ENCODE results near the gene TMEM179. TPM values are rescaled to one million over a fixed set of nuclear protein-coding genes. Genes with fewer than 3 reads are reported as not detected.

The TMEM179 gene
- total and polyA plus RNA-seq, 2 donors (not counting 1 experiment from before 2014, with no cell fraction given) = not detected

- Mint-ChIP-seq H3K9me3 (ENCODE audit: insufficient read depth) (no peaks in the 10 kb centered on the region), H3K4me3 (no peak overlapping the region), H3K27me3 (peaks cover 12% of the 10 kb centered on the region), H3K4me1 (no peaks in the 10 kb centered on the region), H3K27ac (no peak overlapping the region)
- POLR2A ChIA-PET = no interaction called here
- Histone ChIP-seq H3K79me2 (ENCODE audit: control insufficient read depth, insufficient read depth, low read length) (no peaks in the 10 kb centered on the region), H2AFZ (ENCODE audit: insufficient read depth, low read depth, low read length, poor library complexity, severe bottlenecking) (no peak overlapping the region), H3K36me3 (replicated peaks in 1 of 2; ENCODE audit: control extremely low read depth in 1 of 2, control insufficient read depth in 1 of 2, extremely low read depth in 1 of 2, insufficient read depth in 2 of 2, low read length in 1 of 2) (no peaks in the 10 kb centered on the region), H3K9ac (ENCODE audit: low read length) (no peak overlapping the region), H3K4me1 (ENCODE audit: control insufficient read depth in 2 of 2, insufficient read depth in 2 of 2, low read length in 2 of 2) (no peaks in the 10 kb centered on the region), H3K27me3 (replicated peaks in 1 of 4; ENCODE audit: control extremely low read depth in 1 of 4, control insufficient read depth in 3 of 4, insufficient read depth in 4 of 4, low read length in 3 of 4) (peaks cover 0 to 2% (median 0%) of the 10 kb centered on the region in 4 experiments), H3K27ac (ENCODE audit: low read length in 2 of 2) (no peak overlapping the region), H3K4me2 (replicated peaks; ENCODE audit: low read depth, low read length, poor library complexity, severe bottlenecking) (no peak overlapping the region), H3K4me3 (ENCODE audit: control extremely low read depth in 1 of 5, extremely low read depth in 1 of 5, insufficient read depth in 1 of 5, low read depth in 2 of 5, low read length in 4 of 5) (no peak overlapping the region), H3K9me3 (ENCODE audit: control extremely low read depth in 1 of 3, control insufficient read depth in 2 of 3, insufficient read depth in 1 of 3, low read length in 2 of 3) (no peaks in the 10 kb centered on the region), H4K20me1 (ENCODE audit: control insufficient read depth, insufficient read depth, low read length, poor library complexity, severe bottlenecking) (no peaks in the 10 kb centered on the region)
- ATAC-seq (ENCODE audit: low read depth) (no peak), DNase-seq (no peak)
- intact Hi-C loops (cut with micrococcal nuclease) = no loop called here
- TF ChIP-seq CTCF (IDR thresholded peaks at IDR 0.05) = no peak
- no peak for TF ChIP-seq EZH2 (IDR thresholded peaks at IDR 0.05; ENCODE audit: borderline replicate concordance, insufficient read depth, low read depth, low read length, poor library complexity, severe bottlenecking)
- CTCF ChIA-PET = no interaction called here
- WGBS (ENCODE audit: insufficient coverage) = 84% methylated on average over 10 of the region's 10 CpGs
Observed at GRCh38 chr14:104584557-104584956, 20.0 kb downstream of the TMEM179 start.

GRCh38 chr14:104583424-104584306 lies 20.9 kb downstream of the TMEM179 start:
- peaks cover 12% of the 10 kb centered on the region for H3K27me3 Mint-ChIP-seq
- H3K9me3 ChIP-seq (ENCODE audit: control extremely low read depth in 1 of 3, control insufficient read depth in 2 of 3, insufficient read depth in 1 of 3, low read length in 2 of 3) = no peaks in the 10 kb centered on the region
- H3K36me3 ChIP-seq (replicated peaks in 1 of 2; ENCODE audit: control extremely low read depth in 1 of 2, control insufficient read depth in 1 of 2, extremely low read depth in 1 of 2, insufficient read depth in 2 of 2, low read length in 1 of 2) = no peaks in the 10 kb centered on the region
- no peaks in the 10 kb centered on the region for H4K20me1 ChIP-seq (ENCODE audit: control insufficient read depth, insufficient read depth, low read length, poor library complexity, severe bottlenecking)
- no peak overlapping the region for H3K4me2 ChIP-seq (replicated peaks; ENCODE audit: low read depth, low read length, poor library complexity, severe bottlenecking)
- H3K9me3 Mint-ChIP-seq (ENCODE audit: insufficient read depth) = no peaks in the 10 kb centered on the region
- no peak overlapping the region for H2AFZ ChIP-seq (ENCODE audit: insufficient read depth, low read depth, low read length, poor library complexity, severe bottlenecking)
- no peak overlapping the region for H3K27ac ChIP-seq (ENCODE audit: low read length in 2 of 2)
- H3K79me2 ChIP-seq (ENCODE audit: control insufficient read depth, insufficient read depth, low read length) = no peaks in the 10 kb centered on the region
- H3K4me3 Mint-ChIP-seq = no peak overlapping the region
- WGBS (ENCODE audit: insufficient coverage) = 80% methylated on average over 27 of the region's 27 CpGs
- no peaks in the 10 kb centered on the region for H3K4me1 Mint-ChIP-seq
- no peaks in the 10 kb centered on the region for H3K27me3 ChIP-seq (replicated peaks in 1 of 4; ENCODE audit: control extremely low read depth in 1 of 4, control insufficient read depth in 3 of 4, insufficient read depth in 4 of 4, low read length in 3 of 4)
- CTCF ChIA-PET = no interaction called here
- intact Hi-C loops (cut with micrococcal nuclease) = no loop called here
- ATAC-seq (ENCODE audit: low read depth) (no peak), DNase-seq (no peak)
- H3K4me1 ChIP-seq (ENCODE audit: control insufficient read depth in 2 of 2, insufficient read depth in 2 of 2, low read length in 2 of 2) = no peaks in the 10 kb centered on the region
- H3K4me3 ChIP-seq (ENCODE audit: control extremely low read depth in 1 of 5, extremely low read depth in 1 of 5, insufficient read depth in 1 of 5, low read depth in 2 of 5, low read length in 4 of 5) = no peak overlapping the region
- POLR2A ChIA-PET = no interaction called here
- H3K27ac Mint-ChIP-seq = no peak overlapping the region
- no peak for TF ChIP-seq CTCF (IDR thresholded peaks at IDR 0.05)
- no peak for TF ChIP-seq EZH2 (IDR thresholded peaks at IDR 0.05; ENCODE audit: borderline replicate concordance, insufficient read depth, low read depth, low read length, poor library complexity, severe bottlenecking)
- no peak overlapping the region for H3K9ac ChIP-seq (ENCODE audit: low read length)

Data from B cell (primary cell).